Endothelial cell of umbilical vein (primary cell): ENCODE data around the gene CLIP2. TPM values are rescaled to one million over a fixed set of nuclear protein-coding genes. Genes with fewer than 3 reads are reported as not detected.
A peak's percentile ranks its signal among the peaks of the same experiment; 100 is the strongest.

Source experiments
- BruUV-seq: library from RNA; stranded (reverse); fragments of 400-500 nt; replicated peaks from 2 replicates; lab custom pipeline; 2021; lab: Mats Ljungman, UMichigan
- CTCF ChIA-PET: fragments of 300-600, 350-600 bp; sonication (Branson Sonifier 250); formaldehyde crosslinking; loops from one replicate; lab custom pipeline; 2021; ENCODE audit warnings: antibody characterized with exemption, inconsistent platforms; lab: Charles Lee
- POLR2A ChIA-PET: fragments of 300-600, 350-600 bp; sonication (Branson Sonifier 250); formaldehyde crosslinking; loops from one replicate; lab custom pipeline; 2021; ENCODE audit warnings: antibody characterized with exemption, inconsistent platforms; lab: Charles Lee
- DNase-seq: peaks from one replicate; pipeline ENCODE4 v3.0.0-alpha.2; 2011; ENCODE audit warnings: low read depth, low spot score
- FAIRE-seq: peaks from 2 replicates; lab custom pipeline; 2011; peaks lifted over from hg19 to GRCh38; lab: Jason Lieb, UNC
- H2AFZ ChIP-seq: 2 replicates; pipeline ENCODE4 v1.6.0; 2012; ENCODE audit warnings: low read depth, low read length, control low read depth, inconsistent platforms
- H3K27ac ChIP-seq: 2 replicates; pipeline ENCODE4 v1.5.1; 2011; ENCODE audit warnings: low read depth, mild to moderate bottlenecking, control low read depth, low read length, moderate library complexity; ENCODE audit not compliant: insufficient read depth
- H3K27me3 ChIP-seq, 2 experiments: 2 replicates each; pipeline versions ENCODE4 v1.6.0 to v1.6.1; 2011; ENCODE audit warnings: low read length in 2 of 2, mixed read lengths in 1 of 2; ENCODE audit not compliant: control insufficient read depth in 2 of 2, insufficient read depth in 2 of 2
- H3K36me3 ChIP-seq, 2 experiments: 2 replicates in 1 of 2; 3 replicates in 1 of 2; pipeline ENCODE4 v1.5.1; 2011; ENCODE audit warnings: low read length in 2 of 2, mild to moderate bottlenecking in 1 of 2, moderate library complexity in 1 of 2; ENCODE audit not compliant: control insufficient read depth in 2 of 2, insufficient read depth in 2 of 2; ENCODE audit errors: extremely low read depth in 1 of 2
- H3K4me1 ChIP-seq: 3 replicates; pipeline ENCODE4 v1.5.1; 2011; ENCODE audit warnings: mild to moderate bottlenecking, low read length; ENCODE audit not compliant: control insufficient read depth, insufficient read depth; ENCODE audit errors: extremely low read depth
- H3K4me2 ChIP-seq: 2 replicates; pipeline ENCODE4 v1.6.1; 2011; ENCODE audit warnings: low read length, control low read depth, mixed read lengths; ENCODE audit not compliant: insufficient read depth
- H3K4me3 ChIP-seq, 3 experiments: fragments of 200-600 bp in 1 of 3; sonication (generic), shearing (Covaris generic) in 1 of 3; replicated peaks in 1 of 3; 2 replicates each; pipeline ENCODE4 v1.5.1; 2011 to 2016; ENCODE audit warnings: control low read depth in 3 of 3, low read length in 3 of 3, mild to moderate bottlenecking in 2 of 3, inconsistent platforms in 1 of 3, low read depth in 1 of 3, moderate library complexity in 1 of 3; ENCODE audit not compliant: insufficient read depth in 1 of 3
- H3K79me2 ChIP-seq: 2 replicates; pipeline ENCODE4 v1.6.0; 2012; ENCODE audit warnings: low read length, inconsistent platforms; ENCODE audit not compliant: control insufficient read depth, insufficient read depth
- H3K9ac ChIP-seq: replicated peaks from 2 replicates; pipeline ENCODE3; 2011; ENCODE audit warnings: low read length, control low read depth; ENCODE audit not compliant: insufficient read depth; ENCODE audit errors: extremely low read depth
- H3K9me1 ChIP-seq: replicated peaks from 3 replicates; pipeline ENCODE4 v1.6.0; 2011; ENCODE audit warnings: mild to moderate bottlenecking, low read length; ENCODE audit not compliant: control insufficient read depth, insufficient read depth; ENCODE audit errors: extremely low read depth
- H3K9me3 ChIP-seq: replicated peaks from 2 replicates; pipeline ENCODE4 v1.5.1; 2012; ENCODE audit warnings: low read length, inconsistent platforms; ENCODE audit not compliant: control insufficient read depth, insufficient read depth
- H4K20me1 ChIP-seq: replicated peaks from 2 replicates; pipeline ENCODE3; 2011; ENCODE audit warnings: mild to moderate bottlenecking, low read length; ENCODE audit not compliant: control insufficient read depth, insufficient read depth; ENCODE audit errors: extremely low read depth
- EZH2 ChIP-seq: IDR thresholded peaks from 2 replicates; pipeline ENCODE4 v1.6.1; 2012; ENCODE audit warnings: borderline replicate concordance, low read depth, mild to moderate bottlenecking, moderate library complexity, low read length, inconsistent platforms; ENCODE audit not compliant: severe bottlenecking
- FOS ChIP-seq: IDR thresholded peaks from 2 replicates; pipeline ENCODE4 v1.6.1; 2011; ENCODE audit warnings: mild to moderate bottlenecking, low read length, moderate library complexity, borderline replicate concordance; ENCODE audit not compliant: insufficient read depth
- GATA2 ChIP-seq: IDR thresholded peaks from 2 replicates; pipeline ENCODE4 v1.7.0; 2011; ENCODE audit warnings: low read depth, mild to moderate bottlenecking, moderate library complexity, mixed read lengths, low read length; ENCODE audit not compliant: insufficient read length, insufficient read depth
- JUN ChIP-seq: IDR thresholded peaks from 2 replicates; pipeline ENCODE4 v1.6.1; 2011; ENCODE audit warnings: borderline replicate concordance, low read depth; ENCODE audit not compliant: insufficient read length, insufficient read depth
- MAX ChIP-seq: IDR thresholded peaks from 2 replicates; pipeline ENCODE4 v1.6.1; 2011; ENCODE audit not compliant: insufficient read depth, insufficient read length
- MYC ChIP-seq: IDR thresholded peaks from one replicate; pipeline ENCODE4 v1.6.1; 2011; ENCODE audit warnings: mild to moderate bottlenecking, low read depth, low read length
- POLR2A ChIP-seq: IDR thresholded peaks from 2 replicates; pipeline ENCODE4 v1.6.1; 2012; ENCODE audit warnings: low read depth, mild to moderate bottlenecking, control low read depth, low read length
- POLR2AphosphoS5 ChIP-seq: IDR thresholded peaks from 2 replicates; pipeline ENCODE4 v1.6.1; 2012; ENCODE audit warnings: low read depth, mild to moderate bottlenecking, control low read depth, low read length, moderate library complexity; ENCODE audit not compliant: insufficient read depth
- dilution Hi-C: fragments of 300-500 bp; cut with MboI; formaldehyde crosslinking; loops from one replicate; pipeline ENCODE4 v1.15.0; 2019; ENCODE audit warnings: low sequenced_read_pairs; ENCODE audit not compliant: extremely low pct_ligation_motif_present
- intact Hi-C: fragments of 100-400 bp; cut with micrococcal nuclease; formaldehyde crosslinking; loops from one replicate; pipeline ENCODE4 v1.10.0; 2022
- polyA plus RNA-seq, 4 experiments: library from polyadenylated mRNA; depleted of rRNA in 3 of 4; stranded (reverse) in 3 of 4; unstranded in 1 of 4; fragments of >200 nt; gene quantifications; 2 replicates each; pipeline versions ENCODE4 v1.2.1 to v1.2.3, GENCODE V29; 2011 to 2012; ENCODE audit warnings: missing spikeins in 1 of 4
- total RNA-seq: library from RNA; stranded (reverse); gene quantifications from 2 replicates; pipeline ENCODE4 v1.2.3, GENCODE V29; 2021
- TF ChIP-seq, protein P1 (sequence below), 2 donors: IDR thresholded peaks; 1 replicate in 1 of 2; 2 replicates in 1 of 2; pipeline ENCODE4 v1.5.1; 2011; ENCODE audit warnings: low read length in 2 of 2, mild to moderate bottlenecking in 2 of 2, moderate library complexity in 2 of 2, control low read depth in 1 of 2, inconsistent platforms in 1 of 2, low read depth in 1 of 2; ENCODE audit not compliant: insufficient read depth in 1 of 2; ENCODE audit errors: extremely low read depth in 1 of 2

The CLIP2 gene
- total and polyA plus RNA-seq, 2 donors (not counting 3 experiments of a cell fraction or from before 2014, with no cell fraction given) = 8.3 to 37.1 TPM

GRCh38 chr7:74254129-74254857 is 34.9 kb upstream of the CLIP2 start, which contains the start of gene RFC2:
Gene RFC2, minus strand, starts transcription at chr7:74254399. Its CDS starts 16 bp downstream, at chr7:74254383.
- no peak for TF ChIP-seq MYC
- TF ChIP-seq, protein P1, sequence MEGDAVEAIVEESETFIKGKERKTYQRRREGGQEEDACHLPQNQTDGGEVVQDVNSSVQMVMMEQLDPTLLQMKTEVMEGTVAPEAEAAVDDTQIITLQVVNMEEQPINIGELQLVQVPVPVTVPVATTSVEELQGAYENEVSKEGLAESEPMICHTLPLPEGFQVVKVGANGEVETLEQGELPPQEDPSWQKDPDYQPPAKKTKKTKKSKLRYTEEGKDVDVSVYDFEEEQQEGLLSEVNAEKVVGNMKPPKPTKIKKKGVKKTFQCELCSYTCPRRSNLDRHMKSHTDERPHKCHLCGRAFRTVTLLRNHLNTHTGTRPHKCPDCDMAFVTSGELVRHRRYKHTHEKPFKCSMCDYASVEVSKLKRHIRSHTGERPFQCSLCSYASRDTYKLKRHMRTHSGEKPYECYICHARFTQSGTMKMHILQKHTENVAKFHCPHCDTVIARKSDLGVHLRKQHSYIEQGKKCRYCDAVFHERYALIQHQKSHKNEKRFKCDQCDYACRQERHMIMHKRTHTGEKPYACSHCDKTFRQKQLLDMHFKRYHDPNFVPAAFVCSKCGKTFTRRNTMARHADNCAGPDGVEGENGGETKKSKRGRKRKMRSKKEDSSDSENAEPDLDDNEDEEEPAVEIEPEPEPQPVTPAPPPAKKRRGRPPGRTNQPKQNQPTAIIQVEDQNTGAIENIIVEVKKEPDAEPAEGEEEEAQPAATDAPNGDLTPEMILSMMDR (IDR thresholded peaks at IDR 0.05; ENCODE audit: extremely low read depth in 1 of 2, insufficient read depth in 1 of 2, low read depth in 1 of 2, low read length in 2 of 2) = peak in 1 of 2 donors; percentile 28
- no peak for TF ChIP-seq FOS
- no peak for TF ChIP-seq JUN
- no peak for TF ChIP-seq GATA2
- no peak for TF ChIP-seq EZH2
- peak; percentile 53 for TF ChIP-seq POLR2AphosphoS5
- peak; percentile 38 for TF ChIP-seq POLR2A
- peak; percentile 24 for TF ChIP-seq MAX
- H4K20me1 ChIP-seq = no peaks in the 10 kb centered on the region
- dilution Hi-C loops (no loop called here), intact Hi-C loops (loop anchor here (1.0 to 5.0 kb wide), 5 partner anchors 18 to 139 kb away; partner anchors contain the start of gene CLIP2)
- peak; percentile 98 for DNase-seq
- FAIRE-seq = peak; percentile 93
- H3K79me2 ChIP-seq = peaks cover 15% of the 10 kb centered on the region
- peaks cover 22% of the 10 kb centered on the region for H3K4me1 ChIP-seq
- peak within 1 kb of the TSS; percentile 96 for H3K9ac ChIP-seq
- no peaks in the 10 kb centered on the region for H3K27me3 ChIP-seq
- CTCF ChIA-PET = interaction anchor here (0.7 to 1.9 kb wide), 6 partner anchors 14 to 147 kb away, joined by 3 to 13 read pairs (median 4); no protein-coding TSS in a partner anchor
- peak within 1 kb of the TSS; percentile 79 for H3K27ac ChIP-seq
- TSS peak; percentile 84 for BruUV-seq
- POLR2A ChIA-PET = interaction anchor here (0.6 to 1.2 kb wide), 2 partner anchors 11 to 25 kb away, joined by 4 to 7 read pairs; no protein-coding TSS in a partner anchor
- H2AFZ ChIP-seq = peak within 1 kb of the TSS; percentile 99
- peaks cover 4% of the 10 kb centered on the region in 2 experiments for H3K36me3 ChIP-seq
- H3K9me1 ChIP-seq = no peaks in the 10 kb centered on the region
- H3K9me3 ChIP-seq = no peaks in the 10 kb centered on the region
- peak within 1 kb of the TSS; percentile 75 to 89 (median 78) for H3K4me3 ChIP-seq
- peak within 1 kb of the TSS; percentile 94 for H3K4me2 ChIP-seq
